Fibroblast of pulmonary artery (primary cell): Measurements from ENCODE around the gene CA12.
A peak's percentile ranks its signal among the peaks of the same experiment; 100 is the strongest.

Experiments used
- DNase-seq: peaks from one replicate; pipeline ENCODE4 v3.0.0-alpha.2; 2010; ENCODE audit warnings: low read depth
- H3K4me3 ChIP-seq: replicated peaks from 2 replicates; pipeline ENCODE4 v1.5.1; 2011; ENCODE audit warnings: low read depth, mild to moderate bottlenecking, control low read depth, low read length, moderate library complexity
- CTCF ChIP-seq: IDR thresholded peaks from 2 replicates; pipeline ENCODE4 v1.5.1; 2011; ENCODE audit warnings: mild to moderate bottlenecking, control low read depth, low read length, inconsistent platforms; ENCODE audit errors: missing control alignments

Gene CA12

GRCh38 chr15:63378946-63379345, 2.7 kb downstream of the CA12 start:
- no peak for TF ChIP-seq CTCF
- no peak overlapping the region for H3K4me3 ChIP-seq
- DNase-seq = no peak

- no peak overlapping the region for H3K4me3 ChIP-seq
- TF ChIP-seq CTCF = no peak
- peak; percentile 81 for DNase-seq
Observed at GRCh38 chr15:63374686-63375520, 6.7 kb downstream of the CA12 start.

GRCh38 chr15:63373866-63374548, 7.6 kb downstream of the CA12 start:
- no peak overlapping the region for H3K4me3 ChIP-seq
- no peak for TF ChIP-seq CTCF
- DNase-seq = no peak

GRCh38 chr15:63373330-63373729, 8.3 kb downstream of the CA12 start:
- no peak for DNase-seq
- no peak overlapping the region for H3K4me3 ChIP-seq
- no peak for TF ChIP-seq CTCF

GRCh38 chr15:63372753-63373152, 8.9 kb downstream of the CA12 start:
- no peak overlapping the region for H3K4me3 ChIP-seq
- DNase-seq = no peak
- no peak for TF ChIP-seq CTCF

- TF ChIP-seq CTCF = no peak
- peak; percentile 98 for DNase-seq
- no peak overlapping the region for H3K4me3 ChIP-seq
Observed at GRCh38 chr15:63372018-63372705, 9.5 kb downstream of the CA12 start.
